ENCODE data around the gene TMEM271.

TMEM271 gene

GRCh38 chr4:535924-536281 lies 40.2 kb downstream of the TMEM271 start:
- no peak overlapping the region for H4K8ac ChIP-seq (ENCODE audit: low read depth, low read length)
- H3K4ac ChIP-seq (ENCODE audit: low read depth, low read length), result no peak overlapping the region
- H3K79me1 ChIP-seq (ENCODE audit: low read length), result no peaks in the 10 kb centered on the region
- no peak overlapping the region for H2BK15ac ChIP-seq (replicated peaks; ENCODE audit: low read depth)
- H3K79me2 ChIP-seq (ENCODE audit: control insufficient read depth, insufficient read depth, low read length), result no peaks in the 10 kb centered on the region
- DNase-seq, result no peak
- H2AK5ac ChIP-seq (ENCODE audit: low read length), result no peak overlapping the region
- H3K27me3 ChIP-seq (ENCODE audit: insufficient read depth, low read length, poor library complexity), result no peaks in the 10 kb centered on the region
- no peak overlapping the region for H3K4me3 ChIP-seq (ENCODE audit: low read length)
- no peak overlapping the region for H2BK5ac ChIP-seq (ENCODE audit: low read length)
- H3K18ac ChIP-seq (ENCODE audit: low read length), result no peak overlapping the region
- H2BK120ac ChIP-seq (ENCODE audit: low read depth, low read length), result no peak overlapping the region
- WGBS (ENCODE audit: extremely low coverage, insufficient coverage, low lambda C conversion rate), result no CpG with 5 or more reads among the region's 23 CpGs
- no peak overlapping the region for H3K23ac ChIP-seq (ENCODE audit: low read length)
- no peak overlapping the region for H3K4me2 ChIP-seq (ENCODE audit: low read length)
- no peak overlapping the region for H3K9ac ChIP-seq (ENCODE audit: low read length)
- no peak overlapping the region for H3K27ac ChIP-seq (ENCODE audit: low read depth, low read length)
- no peaks in the 10 kb centered on the region for H3K4me1 ChIP-seq (ENCODE audit: control insufficient read depth, low read depth, low read length)
- H4K5ac ChIP-seq (ENCODE audit: low read length), result no peak overlapping the region
- no peak overlapping the region for H3K56ac ChIP-seq (ENCODE audit: low read length)
- peaks cover 1% of the 10 kb centered on the region for H3K36me3 ChIP-seq (ENCODE audit: control insufficient read depth, insufficient read depth, low read length)

- H3K79me2 ChIP-seq (ENCODE audit: control insufficient read depth, insufficient read depth, low read length), result no peaks in the 10 kb centered on the region
- no CpG with 5 or more reads among the region's 39 CpGs for WGBS (ENCODE audit: extremely low coverage, insufficient coverage, low lambda C conversion rate)
- H3K4me3 ChIP-seq (ENCODE audit: low read length), result no peak overlapping the region
- no peak overlapping the region for H2AK5ac ChIP-seq (ENCODE audit: low read length)
- no peak overlapping the region for H3K4me2 ChIP-seq (ENCODE audit: low read length)
- H4K5ac ChIP-seq (ENCODE audit: low read length), result no peak overlapping the region
- H3K23ac ChIP-seq (ENCODE audit: low read length), result no peak overlapping the region
- H3K56ac ChIP-seq (ENCODE audit: low read length), result no peak overlapping the region
- H3K4ac ChIP-seq (ENCODE audit: low read depth, low read length), result no peak overlapping the region
- DNase-seq, result no peak
- H3K36me3 ChIP-seq (ENCODE audit: control insufficient read depth, insufficient read depth, low read length), result peaks cover 1% of the 10 kb centered on the region
- H2BK5ac ChIP-seq (ENCODE audit: low read length), result no peak overlapping the region
- H3K79me1 ChIP-seq (ENCODE audit: low read length), result no peaks in the 10 kb centered on the region
- H2BK15ac ChIP-seq (replicated peaks; ENCODE audit: low read depth), result no peak overlapping the region
- no peak overlapping the region for H2BK120ac ChIP-seq (ENCODE audit: low read depth, low read length)
- no peak overlapping the region for H3K18ac ChIP-seq (ENCODE audit: low read length)
- no peak overlapping the region for H3K9ac ChIP-seq (ENCODE audit: low read length)
- H3K27ac ChIP-seq (ENCODE audit: low read depth, low read length), result no peak overlapping the region
- no peaks in the 10 kb centered on the region for H3K27me3 ChIP-seq (ENCODE audit: insufficient read depth, low read length, poor library complexity)
- no peak overlapping the region for H4K8ac ChIP-seq (ENCODE audit: low read depth, low read length)
- H3K4me1 ChIP-seq (ENCODE audit: control insufficient read depth, low read depth, low read length), result no peaks in the 10 kb centered on the region
Measured at GRCh38 chr4:535181-535923, 40.7 kb downstream of the TMEM271 start.

- Histone ChIP-seq H3K27ac (ENCODE audit: low read depth, low read length) (no peak overlapping the region), H2BK120ac (ENCODE audit: low read depth, low read length) (no peak overlapping the region), H3K36me3 (ENCODE audit: control insufficient read depth, insufficient read depth, low read length) (peaks cover 1% of the 10 kb centered on the region), H3K4me3 (ENCODE audit: low read length) (no peak overlapping the region), H4K5ac (ENCODE audit: low read length) (no peak overlapping the region), H3K23ac (ENCODE audit: low read length) (no peak overlapping the region), H2AK5ac (ENCODE audit: low read length) (no peak overlapping the region), H3K4me2 (ENCODE audit: low read length) (no peak overlapping the region), H3K4me1 (ENCODE audit: control insufficient read depth, low read depth, low read length) (no peaks in the 10 kb centered on the region), H3K18ac (ENCODE audit: low read length) (no peak overlapping the region), H3K9ac (ENCODE audit: low read length) (no peak overlapping the region), H3K79me1 (ENCODE audit: low read length) (no peaks in the 10 kb centered on the region), H3K27me3 (ENCODE audit: insufficient read depth, low read length, poor library complexity) (no peaks in the 10 kb centered on the region), H4K8ac (ENCODE audit: low read depth, low read length) (no peak overlapping the region), H2BK5ac (ENCODE audit: low read length) (no peak overlapping the region), H3K56ac (ENCODE audit: low read length) (no peak overlapping the region), H3K4ac (ENCODE audit: low read depth, low read length) (no peak overlapping the region), H2BK15ac (replicated peaks; ENCODE audit: low read depth) (no peak overlapping the region), H3K79me2 (ENCODE audit: control insufficient read depth, insufficient read depth, low read length) (no peaks in the 10 kb centered on the region)
- DNase-seq, result no peak
- no CpG with 5 or more reads among the region's 22 CpGs for WGBS (ENCODE audit: extremely low coverage, insufficient coverage, low lambda C conversion rate)
Measured at GRCh38 chr4:534576-535151, 41.4 kb downstream of the TMEM271 start.

- no CpG with 5 or more reads among the region's 21 CpGs for WGBS (ENCODE audit: extremely low coverage, insufficient coverage, low lambda C conversion rate)
- H3K56ac ChIP-seq (ENCODE audit: low read length), result no peak overlapping the region
- H3K18ac ChIP-seq (ENCODE audit: low read length), result no peak overlapping the region
- no peak overlapping the region for H3K4me2 ChIP-seq (ENCODE audit: low read length)
- no peaks in the 10 kb centered on the region for H3K27me3 ChIP-seq (ENCODE audit: insufficient read depth, low read length, poor library complexity)
- no peak overlapping the region for H3K27ac ChIP-seq (ENCODE audit: low read depth, low read length)
- H3K23ac ChIP-seq (ENCODE audit: low read length), result no peak overlapping the region
- H3K4me1 ChIP-seq (ENCODE audit: control insufficient read depth, low read depth, low read length), result no peaks in the 10 kb centered on the region
- no peak overlapping the region for H2BK120ac ChIP-seq (ENCODE audit: low read depth, low read length)
- no peaks in the 10 kb centered on the region for H3K79me1 ChIP-seq (ENCODE audit: low read length)
- no peak overlapping the region for H2AK5ac ChIP-seq (ENCODE audit: low read length)
- H4K5ac ChIP-seq (ENCODE audit: low read length), result no peak overlapping the region
- no peak overlapping the region for H2BK15ac ChIP-seq (replicated peaks; ENCODE audit: low read depth)
- H3K9ac ChIP-seq (ENCODE audit: low read length), result no peak overlapping the region
- H4K8ac ChIP-seq (ENCODE audit: low read depth, low read length), result no peak overlapping the region
- DNase-seq, result no peak
- peaks cover 1% of the 10 kb centered on the region for H3K36me3 ChIP-seq (ENCODE audit: control insufficient read depth, insufficient read depth, low read length)
- H2BK5ac ChIP-seq (ENCODE audit: low read length), result no peak overlapping the region
- H3K4ac ChIP-seq (ENCODE audit: low read depth, low read length), result no peak overlapping the region
- no peaks in the 10 kb centered on the region for H3K79me2 ChIP-seq (ENCODE audit: control insufficient read depth, insufficient read depth, low read length)
- no peak overlapping the region for H3K4me3 ChIP-seq (ENCODE audit: low read length)
Measured at GRCh38 chr4:534101-534575, 42.0 kb downstream of the TMEM271 start.

GRCh38 chr4:533318-534100 lies 42.6 kb downstream of the TMEM271 start:
- H3K27me3 ChIP-seq (ENCODE audit: insufficient read depth, low read length, poor library complexity), result no peaks in the 10 kb centered on the region
- peaks cover 1% of the 10 kb centered on the region for H3K36me3 ChIP-seq (ENCODE audit: control insufficient read depth, insufficient read depth, low read length)
- H3K4me1 ChIP-seq (ENCODE audit: control insufficient read depth, low read depth, low read length), result no peaks in the 10 kb centered on the region
- DNase-seq, result no peak
- no peak overlapping the region for H2AK5ac ChIP-seq (ENCODE audit: low read length)
- no peak overlapping the region for H3K23ac ChIP-seq (ENCODE audit: low read length)
- no peak overlapping the region for H3K56ac ChIP-seq (ENCODE audit: low read length)
- H3K9ac ChIP-seq (ENCODE audit: low read length), result no peak overlapping the region
- H3K18ac ChIP-seq (ENCODE audit: low read length), result no peak overlapping the region
- no peaks in the 10 kb centered on the region for H3K79me2 ChIP-seq (ENCODE audit: control insufficient read depth, insufficient read depth, low read length)
- peaks cover 2% of the 10 kb centered on the region for H3K79me1 ChIP-seq (ENCODE audit: low read length)
- no peak overlapping the region for H4K8ac ChIP-seq (ENCODE audit: low read depth, low read length)
- H2BK5ac ChIP-seq (ENCODE audit: low read length), result no peak overlapping the region
- H3K4me2 ChIP-seq (ENCODE audit: low read length), result no peak overlapping the region
- H3K4me3 ChIP-seq (ENCODE audit: low read length), result no peak overlapping the region
- H2BK120ac ChIP-seq (ENCODE audit: low read depth, low read length), result no peak overlapping the region
- WGBS (ENCODE audit: extremely low coverage, insufficient coverage, low lambda C conversion rate), result no CpG with 5 or more reads among the region's 36 CpGs
- H3K27ac ChIP-seq (ENCODE audit: low read depth, low read length), result no peak overlapping the region
- H4K5ac ChIP-seq (ENCODE audit: low read length), result no peak overlapping the region
- no peak overlapping the region for H2BK15ac ChIP-seq (replicated peaks; ENCODE audit: low read depth)
- no peak overlapping the region for H3K4ac ChIP-seq (ENCODE audit: low read depth, low read length)

All from mesendoderm (in vitro differentiated cells).